Measurements from ENCODE around the gene VDAC1. TPM values are rescaled to one million over a fixed set of nuclear protein-coding genes. Genes with fewer than 3 reads are reported as not detected.

The VDAC1 gene
- total and polyA plus RNA-seq, 12 donors = 229 to 609 (median 529) TPM

GRCh38 chr5:134051305-134051704 is 46.5 kb upstream of the VDAC1 start:
- no peak overlapping the region for H3K4me3 ChIP-seq
- WGBS, 2 donors = 79 to 80% methylated on average over 2 of the region's 2 CpGs
- H3K27ac ChIP-seq = no peak overlapping the region
- ATAC-seq = no peak
- H3K9me3 ChIP-seq = no peaks in the 10 kb centered on the region
- TF ChIP-seq, protein P1, sequence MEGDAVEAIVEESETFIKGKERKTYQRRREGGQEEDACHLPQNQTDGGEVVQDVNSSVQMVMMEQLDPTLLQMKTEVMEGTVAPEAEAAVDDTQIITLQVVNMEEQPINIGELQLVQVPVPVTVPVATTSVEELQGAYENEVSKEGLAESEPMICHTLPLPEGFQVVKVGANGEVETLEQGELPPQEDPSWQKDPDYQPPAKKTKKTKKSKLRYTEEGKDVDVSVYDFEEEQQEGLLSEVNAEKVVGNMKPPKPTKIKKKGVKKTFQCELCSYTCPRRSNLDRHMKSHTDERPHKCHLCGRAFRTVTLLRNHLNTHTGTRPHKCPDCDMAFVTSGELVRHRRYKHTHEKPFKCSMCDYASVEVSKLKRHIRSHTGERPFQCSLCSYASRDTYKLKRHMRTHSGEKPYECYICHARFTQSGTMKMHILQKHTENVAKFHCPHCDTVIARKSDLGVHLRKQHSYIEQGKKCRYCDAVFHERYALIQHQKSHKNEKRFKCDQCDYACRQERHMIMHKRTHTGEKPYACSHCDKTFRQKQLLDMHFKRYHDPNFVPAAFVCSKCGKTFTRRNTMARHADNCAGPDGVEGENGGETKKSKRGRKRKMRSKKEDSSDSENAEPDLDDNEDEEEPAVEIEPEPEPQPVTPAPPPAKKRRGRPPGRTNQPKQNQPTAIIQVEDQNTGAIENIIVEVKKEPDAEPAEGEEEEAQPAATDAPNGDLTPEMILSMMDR (IDR thresholded peaks at IDR 0.05) = no peak
- peaks cover 0 to 14% (median 0%) of the 10 kb centered on the region in 9 donors for H3K4me1 ChIP-seq
- no peak for DNase-seq
- no peaks in the 10 kb centered on the region for H3K27me3 ChIP-seq
- no peaks in the 10 kb centered on the region for H3K36me3 ChIP-seq
- intact Hi-C loops (cut with DNase I) = no loop called here

DNA sequence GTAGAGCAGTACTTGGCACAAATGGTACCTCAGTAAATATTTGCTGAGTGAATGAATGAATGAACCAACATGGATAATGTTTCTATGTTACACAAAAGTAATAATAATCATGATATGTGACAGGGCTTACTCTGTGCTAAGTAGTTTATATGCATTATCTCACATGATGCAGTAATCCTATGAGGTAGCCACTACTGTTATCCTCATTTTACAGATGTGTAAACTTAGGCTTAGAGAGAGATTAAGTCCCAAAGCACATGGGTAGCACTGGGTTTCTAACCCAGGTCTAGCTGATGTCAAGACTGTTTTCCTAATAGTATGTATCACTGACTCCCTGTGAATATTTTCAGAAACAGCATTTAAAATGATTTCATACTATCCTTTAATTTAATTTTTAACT is 44.1 kb upstream of the VDAC1 start:
- DNase-seq = no peak
- H3K9me3 ChIP-seq = no peaks in the 10 kb centered on the region
- no peak for ATAC-seq
- intact Hi-C loops (cut with DNase I) = loop anchor here in 1 of 10 donors (10.0 kb wide), 1 partner anchor 246 kb away; no protein-coding TSS in a partner anchor
- no peak overlapping the region for H3K27ac ChIP-seq
- H3K36me3 ChIP-seq = no peaks in the 10 kb centered on the region
- no peaks in the 10 kb centered on the region for H3K27me3 ChIP-seq
- TF ChIP-seq, protein P1 (IDR thresholded peaks at IDR 0.05) = no peak
- peaks cover 0 to 10% (median 0%) of the 10 kb centered on the region in 9 donors for H3K4me1 ChIP-seq
- no peak overlapping the region for H3K4me3 ChIP-seq

DNA sequence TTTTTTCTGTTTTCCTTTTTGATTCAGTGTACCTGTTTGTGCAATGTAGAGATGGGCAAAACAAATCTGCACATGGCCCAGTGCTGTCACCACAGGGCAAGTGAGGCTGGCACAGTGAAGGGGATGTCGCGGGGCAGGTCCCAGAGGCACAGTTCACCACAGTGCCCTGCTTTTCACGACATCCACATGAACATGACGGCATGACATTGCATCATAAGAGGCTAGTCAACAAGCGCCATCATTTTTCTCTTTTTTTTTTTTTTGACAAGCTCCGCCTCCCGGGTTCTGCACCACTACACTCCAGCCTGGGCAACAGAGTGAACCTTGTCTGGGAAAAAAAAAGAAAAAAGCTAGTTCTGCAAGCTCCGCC is 42.9 kb upstream of the VDAC1 start:
- Histone ChIP-seq H3K36me3 (no peaks in the 10 kb centered on the region), H3K4me1 (no peaks in the 10 kb centered on the region), H3K27me3 (no peaks in the 10 kb centered on the region), H3K9me3 (no peaks in the 10 kb centered on the region), H3K4me3 (no peak overlapping the region), H3K27ac (no peak overlapping the region)
- ATAC-seq (no peak), DNase-seq (no peak)
- intact Hi-C loops (cut with DNase I) = loop anchor here in 1 of 10 donors (10.0 kb wide), 1 partner anchor 247 kb away; no protein-coding TSS in a partner anchor
- WGBS, 2 donors = 91 to 94% methylated on average over 8 of the region's 8 CpGs
- TF ChIP-seq, protein P1 (IDR thresholded peaks at IDR 0.05) = no peak

- TF ChIP-seq, protein P1 (IDR thresholded peaks at IDR 0.05) = no peak
- WGBS, 2 donors = 67 to 72% methylated on average over 6 of the region's 6 CpGs
- Histone ChIP-seq H3K27ac (no peak overlapping the region), H3K36me3 (no peaks in the 10 kb centered on the region), H3K9me3 (no peaks in the 10 kb centered on the region), H3K4me3 (no peak overlapping the region), H3K4me1 (no peaks in the 10 kb centered on the region), H3K27me3 (no peaks in the 10 kb centered on the region)
- intact Hi-C loops (cut with DNase I) = loop anchor here in 1 of 10 donors (10.0 kb wide), 1 partner anchor 248 kb away; no protein-coding TSS in a partner anchor
- ATAC-seq (no peak), DNase-seq (no peak)
Observed at GRCh38 chr5:134046801-134047686, 42.3 kb upstream of the VDAC1 start.
